CD4-positive, alpha-beta T cell treated with Interleukin-10 for 1 hour (primary cell): ENCODE data around the gene PID1.
"Not testable (repeated sequence)": the region's sequence is repeated elsewhere in the genome, so short reads cannot be mapped to it uniquely, and the experiment has no call there.

Experiments used
- DNase-seq: peaks from one replicate; pipeline ENCODE4 v3.0.0-alpha.2; 2020

The PID1 gene

DNA sequence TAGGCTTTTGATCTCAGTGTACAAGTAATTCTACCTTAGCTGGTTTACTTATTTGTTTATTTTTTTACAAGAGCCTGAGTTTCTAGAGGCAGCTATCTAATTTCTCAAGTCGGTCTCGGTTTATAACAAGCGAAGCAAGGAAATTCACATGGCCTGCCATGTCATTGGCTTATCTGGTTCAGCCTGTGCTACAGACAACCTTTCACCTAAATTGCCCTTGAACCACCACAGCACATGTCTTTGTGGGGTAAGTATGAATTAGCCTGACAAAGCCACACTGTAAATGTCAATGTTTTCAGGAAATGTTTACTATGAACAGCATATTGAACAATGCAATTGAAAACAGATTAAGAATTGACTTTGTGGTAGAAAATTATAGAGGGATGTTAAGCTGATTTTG, 167.1 kb downstream of the PID1 start:
- no peak for DNase-seq

GRCh38 chr2:229101314-229101713, 169.8 kb downstream of the PID1 start:
- DNase-seq, result no peak

DNA sequence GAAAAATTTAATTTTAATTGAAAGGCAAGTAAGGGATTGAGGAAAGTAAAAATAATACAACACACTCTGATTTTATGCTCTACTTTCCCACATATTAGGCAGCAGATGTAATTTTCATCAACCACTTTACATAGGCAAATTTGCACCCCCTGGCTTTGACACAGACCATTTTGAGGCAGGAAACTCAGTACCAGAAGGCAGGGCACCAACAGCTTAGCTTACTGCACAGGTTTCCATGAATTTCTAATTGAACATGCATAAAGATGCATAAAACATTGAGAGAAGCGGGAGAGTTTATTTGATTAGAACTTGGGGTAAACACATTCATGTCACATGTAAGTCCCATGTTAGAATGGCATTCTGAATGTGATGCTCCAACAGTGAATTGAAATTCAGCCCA, 171.9 kb downstream of the PID1 start:
- DNase-seq, result no peak

GRCh38 chr2:229098801-229099200, 172.3 kb downstream of the PID1 start:
- no peak for DNase-seq

GRCh38 chr2:229096409-229097066, 174.5 kb downstream of the PID1 start:
- DNase-seq, result no peak

- DNase-seq, result no peak
Measured at GRCh38 chr2:229095472-229095871, 175.6 kb downstream of the PID1 start.

DNA sequence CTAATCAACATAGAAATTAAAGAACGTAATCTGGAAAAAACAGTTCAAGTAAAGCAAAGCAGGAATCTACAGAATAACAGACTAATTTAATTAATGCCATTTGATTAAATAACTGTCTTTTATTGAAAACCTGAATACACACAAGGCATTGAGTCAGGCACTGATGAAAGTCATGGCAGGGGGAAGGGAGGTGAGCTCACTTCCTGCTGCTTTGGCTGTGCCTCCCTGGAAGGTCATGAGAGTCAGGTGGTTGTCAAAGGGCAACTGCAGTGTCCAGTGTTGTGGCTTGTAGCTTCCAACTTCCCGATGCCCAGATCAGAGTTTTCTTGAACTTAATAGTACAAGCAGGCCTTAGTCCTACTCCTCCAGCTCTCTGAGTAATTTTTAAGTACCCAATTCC, 180.9 kb downstream of the PID1 start:
- DNase-seq, result no peak

- DNase-seq, result no peak
Measured at GRCh38 chr2:229089776-229090175, 181.3 kb downstream of the PID1 start.

DNA sequence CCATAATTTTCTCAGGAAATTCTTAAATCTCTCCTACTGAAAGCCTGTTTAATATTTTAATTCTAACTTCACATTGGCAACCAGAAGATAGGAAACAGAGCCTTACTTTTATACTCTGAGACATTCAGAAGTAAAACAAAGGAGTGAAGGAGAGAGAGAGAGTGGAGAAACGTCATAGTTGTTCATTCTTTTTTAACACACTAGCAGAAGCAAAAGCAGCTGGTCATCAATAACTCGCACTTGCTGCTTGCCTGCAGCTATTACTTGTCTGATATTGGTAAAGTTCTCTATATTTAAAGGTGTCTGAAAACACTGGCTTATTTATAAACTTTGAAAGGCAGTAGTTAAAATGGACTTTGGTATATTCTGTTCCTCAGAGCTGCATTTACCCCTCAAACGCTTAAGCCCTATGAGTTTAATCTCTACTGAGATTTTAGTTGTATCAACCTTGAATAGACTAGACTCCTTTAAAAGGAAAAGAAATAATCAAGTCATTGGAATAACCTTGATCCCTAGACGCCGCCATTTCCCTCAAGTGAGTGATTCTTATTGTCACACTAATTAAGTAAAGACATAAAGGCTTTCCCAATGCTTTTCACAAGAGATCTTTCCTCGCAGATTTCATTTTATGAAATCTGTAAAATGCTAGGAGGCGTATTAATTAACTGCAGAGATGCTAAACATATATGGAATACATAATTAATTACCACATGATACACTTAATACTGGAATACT, 182.0 kb downstream of the PID1 start:
- no peak for DNase-seq

DNA sequence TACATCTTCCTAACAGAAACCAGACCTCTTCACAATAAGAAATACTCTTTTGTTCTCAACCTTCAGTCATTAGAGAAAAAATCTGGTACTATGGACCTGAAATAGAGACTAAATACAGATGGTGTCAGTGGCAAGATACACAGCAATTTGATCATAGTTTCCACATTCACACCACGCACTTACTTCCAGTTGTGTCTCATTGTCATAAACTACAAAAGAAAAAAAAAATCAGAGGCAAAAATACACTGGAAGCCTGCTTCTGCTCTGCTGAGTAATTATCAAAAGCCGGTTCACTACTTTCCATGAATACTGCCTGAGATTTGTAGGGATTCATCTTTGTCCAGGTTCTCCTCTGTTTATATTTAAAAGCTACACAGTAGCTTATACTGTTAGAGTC, 182.6 kb downstream of the PID1 start:
- no peak for DNase-seq

GRCh38 chr2:229087843-229088516, 183.1 kb downstream of the PID1 start:
- DNase-seq, result no peak

- no peak for DNase-seq
Measured at GRCh38 chr2:229087267-229087666, 183.8 kb downstream of the PID1 start.

- DNase-seq, result no peak
Measured at GRCh38 chr2:229085439-229085838, 185.6 kb downstream of the PID1 start.

- no peak for DNase-seq
Measured at GRCh38 chr2:229084447-229084846, 186.6 kb downstream of the PID1 start.

DNA sequence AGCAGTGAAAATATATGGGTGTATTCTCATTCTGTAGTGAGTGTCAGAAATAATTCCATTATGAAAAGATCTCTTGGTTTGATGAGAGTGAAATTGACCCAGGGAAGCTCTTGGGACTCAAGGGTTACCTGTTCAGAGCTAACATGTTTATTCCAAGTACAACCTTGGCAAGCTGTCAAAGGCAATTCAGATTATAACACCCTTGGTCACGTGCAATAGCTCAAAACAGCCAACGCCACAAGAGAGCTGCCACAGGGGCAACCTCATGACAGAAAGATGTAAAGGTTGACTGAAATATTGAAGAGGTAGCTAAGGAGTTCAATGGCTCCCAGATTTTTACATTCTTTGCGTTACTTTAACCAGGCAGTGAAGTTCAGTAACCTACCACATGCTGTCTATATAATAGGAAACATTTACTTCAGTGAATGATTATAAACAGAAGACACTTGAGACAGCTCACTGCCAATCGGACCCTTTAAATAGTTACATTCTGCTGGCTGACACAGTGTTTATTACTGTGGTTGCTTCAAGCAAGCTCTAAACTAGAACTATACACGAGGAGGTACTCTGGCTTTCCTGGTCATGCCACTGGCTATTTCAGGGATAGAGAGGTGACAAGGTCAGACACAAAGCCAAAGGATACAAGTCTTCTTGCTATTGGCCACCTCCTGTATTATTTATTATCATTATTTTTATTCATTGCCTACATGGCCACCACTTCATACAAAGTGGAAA, 187.3 kb downstream of the PID1 start:
- DNase-seq, result no peak

GRCh38 chr2:229081411-229081810, 189.7 kb downstream of the PID1 start:
- no peak for DNase-seq

DNA sequence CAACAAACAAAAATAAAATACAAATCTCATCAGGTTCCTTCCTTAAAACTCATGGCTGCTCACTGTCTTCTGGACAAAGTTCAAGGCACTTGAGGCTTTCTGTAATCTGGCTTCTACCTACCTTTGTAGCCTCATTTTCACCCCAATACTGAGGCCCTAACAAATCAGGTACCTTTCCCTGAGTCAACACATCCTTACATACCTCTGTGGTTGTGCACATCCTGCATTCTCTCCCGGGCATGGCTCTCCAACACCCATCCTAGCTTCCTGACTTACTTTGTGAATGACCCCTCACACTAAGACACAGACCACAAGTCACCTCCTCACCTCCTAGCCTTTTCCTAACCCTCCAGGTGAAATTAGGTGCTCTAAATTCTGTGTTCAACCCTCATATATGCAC, 190.9 kb downstream of the PID1 start:
- DNase-seq, result no peak

DNA sequence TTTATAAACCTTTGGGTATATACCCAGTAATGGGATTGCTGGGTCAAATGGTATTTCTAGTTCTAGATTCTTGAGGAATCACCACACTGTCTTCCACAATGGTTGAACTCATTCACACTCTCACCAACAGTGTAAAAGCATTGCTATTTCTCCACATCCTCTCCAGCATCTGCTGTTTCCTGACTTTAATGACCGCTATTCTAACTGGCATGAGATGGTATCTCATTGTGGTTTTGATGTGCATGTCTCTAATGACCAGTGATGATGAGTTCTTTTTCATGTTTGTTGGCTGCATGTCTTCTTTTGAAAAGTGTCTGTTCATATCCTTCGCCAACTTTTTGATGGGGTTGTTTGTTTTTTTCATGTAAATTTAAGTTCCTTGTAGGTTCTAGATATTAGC, 194.2 kb downstream of the PID1 start:
- not testable (repeated sequence) for DNase-seq

DNA sequence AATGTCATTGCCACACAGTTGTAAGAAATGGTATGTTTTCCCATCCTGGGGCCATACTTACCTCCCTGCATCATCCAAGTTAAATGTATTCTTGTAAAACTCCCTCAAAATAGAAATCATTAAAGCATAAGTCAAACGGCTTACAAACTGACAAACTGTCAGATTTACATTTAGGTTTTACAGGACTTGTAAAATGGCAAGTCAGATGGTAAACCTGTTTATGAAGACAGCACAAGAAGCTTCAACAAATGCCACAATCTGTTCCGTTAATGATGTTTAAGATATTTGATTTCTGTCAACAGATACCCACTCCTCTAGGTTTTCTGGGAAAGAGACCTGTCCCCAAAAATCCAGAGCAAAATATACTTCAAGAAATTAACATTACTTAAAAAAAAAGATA, 197.2 kb downstream of the PID1 start:
- DNase-seq, result no peak

DNA sequence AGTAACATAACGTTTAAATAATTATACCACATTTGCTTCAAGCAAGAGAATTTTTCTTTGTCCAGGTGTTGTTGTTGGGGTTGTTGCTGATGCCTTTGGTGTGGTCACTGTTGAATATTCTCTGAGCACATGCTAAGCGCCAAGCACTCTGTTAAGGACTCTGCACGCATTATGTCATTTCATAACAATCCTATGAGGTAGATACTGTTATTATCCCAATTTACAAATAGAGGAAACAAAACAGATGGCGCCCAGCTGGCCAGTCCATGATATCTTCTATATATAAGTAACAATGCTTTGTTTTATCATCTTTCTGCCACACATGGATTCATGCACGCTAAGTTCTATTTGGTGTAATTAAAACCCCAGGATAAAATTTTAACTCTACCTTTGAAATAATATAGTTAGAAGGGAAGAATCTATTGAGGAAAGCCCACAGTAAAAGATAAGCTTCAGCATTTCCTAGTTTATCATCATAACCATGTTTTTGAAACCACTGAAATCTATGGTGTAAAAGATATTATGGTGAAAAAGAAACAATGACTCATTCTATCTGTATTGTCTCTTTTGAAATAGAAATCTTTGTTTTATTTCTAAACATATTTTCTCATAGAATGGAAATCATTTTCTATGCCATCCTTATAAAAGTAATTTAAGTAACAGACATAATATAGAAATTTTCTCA, 199.7 kb downstream of the PID1 start:
- no peak for DNase-seq

DNA sequence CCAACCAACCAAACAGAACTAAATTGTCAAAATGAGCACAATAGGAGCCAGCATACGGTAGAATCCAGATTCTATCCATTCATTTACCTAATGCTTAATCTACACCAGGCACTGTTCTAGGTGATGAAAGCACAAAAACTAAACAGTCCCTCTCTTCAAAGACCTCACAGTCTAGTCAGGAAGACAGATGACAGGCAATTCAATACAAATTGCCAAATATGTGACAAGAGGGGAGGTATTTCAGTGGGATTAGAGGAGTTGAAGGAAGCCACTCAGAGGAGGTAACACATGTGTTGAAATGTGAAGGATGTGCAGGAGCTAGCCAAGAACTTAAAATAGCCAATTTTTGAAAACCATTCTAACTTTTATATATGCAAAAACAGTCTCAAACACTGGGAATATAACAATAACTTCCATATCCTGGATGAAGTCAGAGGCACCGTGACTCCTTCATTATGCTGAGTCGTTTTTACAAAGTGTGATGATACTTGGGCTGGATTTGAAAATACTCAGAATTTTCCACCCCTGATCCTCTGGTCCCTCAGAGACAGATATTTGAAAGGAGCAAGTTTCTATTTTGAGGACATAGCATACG, 204.9 kb downstream of the PID1 start:
- DNase-seq, result no peak

GRCh38 chr2:229064749-229065148, 206.3 kb downstream of the PID1 start:
- DNase-seq, result no peak

GRCh38 chr2:229060147-229060546, 210.9 kb downstream of the PID1 start:
- no peak for DNase-seq
